K562 (cell line): Measurements from ENCODE around the gene APCDD1L. TPM values are rescaled to one million over a fixed set of nuclear protein-coding genes. Genes with fewer than 3 reads are reported as not detected.

Experiments
- ATAC-seq: fragments of 200-7000 bp; cut with Tn5 transposase; 3 replicates; pipeline ENCODE4 v1.9.1; 2020; ENCODE audit warnings: moderate library complexity
- BruUV-seq: library from RNA; stranded (reverse); fragments of 400-500 nt; replicated peaks from 2 replicates; lab custom pipeline; 2021; lab: Mats Ljungman, UMichigan
- CTCF ChIA-PET: fragments of 300-600 bp; formaldehyde crosslinking; extraction: SDS; loops from one replicate; lab custom pipeline; 2021; ENCODE audit warnings: low intra/inter-chr PET ratio; lab: Yijun Ruan, JAX
- POLR2A ChIA-PET: fragments of 300-600, 350-650 bp; sonication (Branson Sonifier 250); formaldehyde crosslinking; extraction: SDS; loops from one replicate; lab custom pipeline; 2021; ENCODE audit warnings: antibody characterized with exemption, inconsistent platforms; lab: Yijun Ruan, JAX
- DNase-seq, 4 experiments: peaks; one replicate each; pipeline versions ENCODE4 v3.0.0 to v3.0.0-alpha.2; 2011 to 2018; ENCODE audit warnings: low spot score in 3 of 4, mixed read lengths in 3 of 4; ENCODE audit errors: extremely low read depth in 1 of 4
- FAIRE-seq: peaks from 2 replicates; lab custom pipeline; 2011; peaks lifted over from hg19 to GRCh38; lab: Jason Lieb, UNC
- H2AFZ ChIP-seq: 2 replicates; pipeline ENCODE4 v1.6.0; 2011; ENCODE audit warnings: low read depth, low read length, control low read depth, inconsistent platforms
- H3K27ac ChIP-seq: fragments of 200-600 bp; 3 replicates; pipeline ENCODE4 v1.8.0; 2011; ENCODE audit warnings: low read depth, mild to moderate bottlenecking, control low read depth, inconsistent platforms, low read length, moderate library complexity, mixed read lengths; ENCODE audit errors: extremely low read depth
- H3K27me3 ChIP-seq, 2 experiments: fragments of 300-600 bp in 1 of 2; 2 replicates in 1 of 2; 3 replicates in 1 of 2; pipeline versions ENCODE4 v1.6.0 to v1.8.0; 2011; ENCODE audit warnings: inconsistent platforms in 2 of 2, low read length in 2 of 2, mild to moderate bottlenecking in 1 of 2, mixed read lengths in 1 of 2, moderate library complexity in 1 of 2; ENCODE audit not compliant: control insufficient read depth in 2 of 2, insufficient read depth in 2 of 2
- H3K36me3 ChIP-seq: fragments of 300-600 bp; 3 replicates; pipeline ENCODE4 v1.8.0; 2011; ENCODE audit warnings: mild to moderate bottlenecking, low read length, inconsistent platforms; ENCODE audit not compliant: control insufficient read depth, insufficient read depth
- H3K4me1 ChIP-seq, 2 experiments: fragments of 200-600 bp in 1 of 2; replicated peaks in 1 of 2; 2 replicates in 1 of 2; 3 replicates in 1 of 2; pipeline versions ENCODE4 v1.5.1 to v1.8.0; 2011; ENCODE audit warnings: inconsistent platforms in 2 of 2, low read length in 2 of 2, mild to moderate bottlenecking in 1 of 2, mixed read lengths in 1 of 2, moderate library complexity in 1 of 2; ENCODE audit not compliant: control insufficient read depth in 2 of 2, insufficient read depth in 2 of 2
- H3K4me2 ChIP-seq: 2 replicates; pipeline ENCODE4 v1.6.1; 2011; ENCODE audit warnings: low read length, control low read depth, inconsistent platforms, mixed read lengths; ENCODE audit not compliant: insufficient read depth
- H3K4me3 ChIP-seq: fragments of 200-600 bp; sonication (generic), shearing (Covaris generic); 2 replicates; pipeline ENCODE4 v1.5.1; 2016; ENCODE audit warnings: control low read depth, inconsistent platforms
- H3K79me2 ChIP-seq: fragments of 200-600 bp; 3 replicates; pipeline ENCODE4 v1.8.0; 2011; ENCODE audit warnings: low read length, inconsistent platforms; ENCODE audit not compliant: control insufficient read depth, insufficient read depth
- H3K9ac ChIP-seq, 2 experiments: 2 replicates each; pipeline versions ENCODE4 v1.6.0 to v1.6.1; 2011; ENCODE audit warnings: low read depth in 2 of 2, low read length in 2 of 2, control low read depth in 1 of 2, inconsistent platforms in 1 of 2, mild to moderate bottlenecking in 1 of 2, mixed read lengths in 1 of 2; ENCODE audit not compliant: insufficient read depth in 1 of 2
- H3K9me1 ChIP-seq: one replicate; pipeline ENCODE4 v1.6.0; 2011; ENCODE audit warnings: inconsistent platforms, mild to moderate bottlenecking, low read length, moderate library complexity; ENCODE audit not compliant: control insufficient read depth, insufficient read depth
- H3K9me3 ChIP-seq: replicated peaks from 2 replicates; pipeline ENCODE4 v1.5.1; 2011; ENCODE audit warnings: low read depth, low read length, inconsistent platforms; ENCODE audit not compliant: control insufficient read depth, insufficient read depth
- H4K20me1 ChIP-seq: replicated peaks from 2 replicates; pipeline ENCODE4 v1.6.1; 2011; ENCODE audit warnings: low read length, inconsistent platforms, mixed read lengths; ENCODE audit not compliant: control insufficient read depth, insufficient read depth
- BRCA1 ChIP-seq, 2 experiments: fragments of 450-650 bp in 1 of 2; sonication (generic) in 1 of 2; formaldehyde crosslinking in 1 of 2; IDR thresholded peaks; 2 replicates each; pipeline versions ENCODE4 v1.5.0 to v1.6.1; 2017 to 2020; ENCODE audit warnings: mild to moderate bottlenecking in 1 of 2, missing genetic modification reagents in 1 of 2
- FOXP1 ChIP-seq: sonication (generic); formaldehyde crosslinking; IDR thresholded peaks from 2 replicates; pipeline ENCODE4 v1.8.0; 2022; ENCODE audit warnings: mild to moderate bottlenecking, missing genetic modification reagents
- GATAD2B ChIP-seq: fragments of 450-650 bp; IDR thresholded peaks from 2 replicates; pipeline ENCODE4 v1.6.1; 2017; ENCODE audit warnings: mild to moderate bottlenecking, borderline replicate concordance
- RFX1 ChIP-seq: fragments of 450-650 bp; IDR thresholded peaks from 2 replicates; pipeline ENCODE4 v1.6.1; 2016; ENCODE audit warnings: mild to moderate bottlenecking, moderate library complexity
- SRSF3 ChIP-seq: fragments of 200-400 bp; formaldehyde crosslinking; IDR thresholded peaks from 2 replicates; pipeline ENCODE4 v1.6.1; 2016; ENCODE audit warnings: mild to moderate bottlenecking, low read length, moderate library complexity; ENCODE audit not compliant: insufficient read depth
- ZNF121 ChIP-seq: sonication (generic); formaldehyde crosslinking; conservative IDR thresholded peaks from 2 replicates; pipeline ENCODE4 v1.8.0; 2022; ENCODE audit warnings: missing genetic modification reagents
- WGBS: fragments of 100-300 bp; shearing (Covaris generic); methylation state at CpG from one replicate; pipeline ENCODE4 v1.1.6; 2016; ENCODE audit warnings: low coverage, mixed read lengths; ENCODE audit not compliant: insufficient coverage; ENCODE audit errors: missing lambda C conversion rate; 5-methylcytosine and 5-hydroxymethylcytosine counted together
- in situ Hi-C: fragments of 300-500 bp; cut with MboI; formaldehyde crosslinking; loops from 4 replicates; pipeline ENCODE4 v1.15.0; 2018; ENCODE audit warnings: inconsistent platforms, mixed read lengths
- intact Hi-C: fragments of 100-400 bp; cut with micrococcal nuclease; formaldehyde crosslinking; loops from 2 replicates; pipeline ENCODE4 v1.14.2; 2022
- polyA plus RNA-seq, 8 experiments: library from polyadenylated mRNA; depleted of rRNA in 4 of 8; stranded (reverse) in 5 of 8; unstranded in 3 of 8; fragments of >200 nt; fragmentation: Nextera tagmentation in 2 of 8; fragmentation: Illumina TruSeq in 1 of 8; extraction: Ambion mirVana in 2 of 8; extraction: Trizol in 1 of 8; gene quantifications; 2 replicates each; pipeline versions ENCODE4 v1.2.1 to v1.2.3, GENCODE V29; 2011 to 2014; ENCODE audit warnings: inconsistent platforms in 1 of 8, missing spikeins in 1 of 8
- total RNA-seq, 7 experiments: library from RNA; depleted of rRNA in 6 of 7; stranded (reverse); fragments of >200 nt in 6 of 7; fragmentation: Illumina TruSeq in 2 of 7; extraction: Trizol in 2 of 7; gene quantifications; 2 replicates each; pipeline versions ENCODE4 v1.2.1 to v1.2.3, GENCODE V29; 2011 to 2021; ENCODE audit warnings: low replicate concordance in 1 of 7
- TF ChIP-seq, protein P1 (sequence below): fragments of 450-650 bp; IDR thresholded peaks from 2 replicates; pipeline ENCODE4 v1.6.1; 2016; ENCODE audit warnings: mild to moderate bottlenecking
- TF ChIP-seq, protein P2 (sequence below): fragments of 250-450 bp; sonication (Bioruptor Pico); IDR thresholded peaks from 2 replicates; pipeline ENCODE4 v1.8.0; 2021; ENCODE audit warnings: moderate library complexity, mild to moderate bottlenecking, inconsistent platforms

APCDD1L gene
- total and polyA plus RNA-seq, 9 of the 15 experiments (the other 6 are each of a cell fraction or from before 2014, with no cell fraction given) = not detected

DNA sequence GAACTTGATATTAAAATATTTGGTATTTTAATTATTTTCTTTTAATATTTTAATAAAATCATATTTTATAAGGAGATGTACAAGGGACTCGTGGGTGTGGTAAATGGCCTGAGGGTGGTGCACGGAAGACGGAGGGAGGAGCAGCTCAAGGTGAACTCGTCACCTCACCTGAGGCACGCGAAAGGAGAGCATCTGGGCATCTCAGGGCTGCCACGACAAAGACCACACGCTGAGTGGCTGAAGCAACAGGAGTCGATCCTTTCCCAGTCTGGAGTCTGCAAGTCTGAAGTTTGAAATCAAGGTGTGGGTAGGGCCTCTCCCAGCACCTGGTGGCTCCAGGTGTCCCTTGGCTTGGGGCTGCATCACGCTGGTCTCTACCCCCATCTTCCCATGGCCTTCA, 39.7 kb downstream of the APCDD1L start:
- no peaks in the 10 kb centered on the region for H3K79me2 ChIP-seq
- H3K9ac ChIP-seq = no peak overlapping the region
- in situ Hi-C loops = loop anchor here (10.0 kb wide), 1 partner anchor 349 kb away; no protein-coding TSS in a partner anchor
- no peaks in the 10 kb centered on the region for H3K36me3 ChIP-seq
- H3K4me2 ChIP-seq = no peak overlapping the region
- H2AFZ ChIP-seq = no peak overlapping the region
- no peak overlapping the region for H3K27ac ChIP-seq
- no peak for FAIRE-seq
- intact Hi-C loops = no loop called here
- H3K4me3 ChIP-seq = no peak overlapping the region
- no peak for DNase-seq
- CTCF ChIA-PET = no interaction called here
- no peaks in the 10 kb centered on the region for H3K9me3 ChIP-seq
- no peaks in the 10 kb centered on the region for H3K9me1 ChIP-seq
- BruUV-seq = no TSS peak
- WGBS = 7% methylated on average over 10 of the region's 10 CpGs
- TF ChIP-seq SRSF3 = no peak
- no peak for TF ChIP-seq GATAD2B
- no peak for TF ChIP-seq RFX1
- no peak for TF ChIP-seq ZNF121 (CRISPR knock-in tag)
- TF ChIP-seq BRCA1 (IDR thresholded peaks at IDR 0.05) = no peak
- TF ChIP-seq BRCA1 (CRISPR knock-in tag; IDR thresholded peaks at IDR 0.05) = no peak
- TF ChIP-seq, protein P1, sequence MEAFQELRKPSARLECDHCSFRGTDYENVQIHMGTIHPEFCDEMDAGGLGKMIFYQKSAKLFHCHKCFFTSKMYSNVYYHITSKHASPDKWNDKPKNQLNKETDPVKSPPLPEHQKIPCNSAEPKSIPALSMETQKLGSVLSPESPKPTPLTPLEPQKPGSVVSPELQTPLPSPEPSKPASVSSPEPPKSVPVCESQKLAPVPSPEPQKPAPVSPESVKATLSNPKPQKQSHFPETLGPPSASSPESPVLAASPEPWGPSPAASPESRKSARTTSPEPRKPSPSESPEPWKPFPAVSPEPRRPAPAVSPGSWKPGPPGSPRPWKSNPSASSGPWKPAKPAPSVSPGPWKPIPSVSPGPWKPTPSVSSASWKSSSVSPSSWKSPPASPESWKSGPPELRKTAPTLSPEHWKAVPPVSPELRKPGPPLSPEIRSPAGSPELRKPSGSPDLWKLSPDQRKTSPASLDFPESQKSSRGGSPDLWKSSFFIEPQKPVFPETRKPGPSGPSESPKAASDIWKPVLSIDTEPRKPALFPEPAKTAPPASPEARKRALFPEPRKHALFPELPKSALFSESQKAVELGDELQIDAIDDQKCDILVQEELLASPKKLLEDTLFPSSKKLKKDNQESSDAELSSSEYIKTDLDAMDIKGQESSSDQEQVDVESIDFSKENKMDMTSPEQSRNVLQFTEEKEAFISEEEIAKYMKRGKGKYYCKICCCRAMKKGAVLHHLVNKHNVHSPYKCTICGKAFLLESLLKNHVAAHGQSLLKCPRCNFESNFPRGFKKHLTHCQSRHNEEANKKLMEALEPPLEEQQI = no peak
- TF ChIP-seq, protein P2, sequence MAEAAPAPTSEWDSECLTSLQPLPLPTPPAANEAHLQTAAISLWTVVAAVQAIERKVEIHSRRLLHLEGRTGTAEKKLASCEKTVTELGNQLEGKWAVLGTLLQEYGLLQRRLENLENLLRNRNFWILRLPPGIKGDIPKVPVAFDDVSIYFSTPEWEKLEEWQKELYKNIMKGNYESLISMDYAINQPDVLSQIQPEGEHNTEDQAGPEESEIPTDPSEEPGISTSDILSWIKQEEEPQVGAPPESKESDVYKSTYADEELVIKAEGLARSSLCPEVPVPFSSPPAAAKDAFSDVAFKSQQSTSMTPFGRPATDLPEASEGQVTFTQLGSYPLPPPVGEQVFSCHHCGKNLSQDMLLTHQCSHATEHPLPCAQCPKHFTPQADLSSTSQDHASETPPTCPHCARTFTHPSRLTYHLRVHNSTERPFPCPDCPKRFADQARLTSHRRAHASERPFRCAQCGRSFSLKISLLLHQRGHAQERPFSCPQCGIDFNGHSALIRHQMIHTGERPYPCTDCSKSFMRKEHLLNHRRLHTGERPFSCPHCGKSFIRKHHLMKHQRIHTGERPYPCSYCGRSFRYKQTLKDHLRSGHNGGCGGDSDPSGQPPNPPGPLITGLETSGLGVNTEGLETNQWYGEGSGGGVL = no peak
- no peak for TF ChIP-seq FOXP1 (CRISPR knock-in tag)
- no peak for ATAC-seq
- H3K27me3 ChIP-seq = peaks cover 10 to 38% of the 10 kb centered on the region in 2 experiments; a peak in 4 of 5 replicates
- peaks cover 0 to 7% of the 10 kb centered on the region in 2 experiments; a peak in 2 of 5 replicates for H3K4me1 ChIP-seq
- no peaks in the 10 kb centered on the region for H4K20me1 ChIP-seq
- POLR2A ChIA-PET = no interaction called here
